HepG2 (cell line): ENCODE data around the gene MAEA. TPM values are rescaled to one million over a fixed set of nuclear protein-coding genes. Genes with fewer than 3 reads are reported as not detected.

ENCODE experiments used
- ATAC-seq: fragments of 200-7000 bp; cut with Tn5 transposase; 3 replicates; pipeline ENCODE4 v1.9.1; 2020; ENCODE audit warnings: mild to moderate bottlenecking, moderate library complexity
- BruUV-seq: library from RNA; stranded (reverse); fragments of 400-500 nt; replicated peaks from 2 replicates; lab custom pipeline; 2021; lab: Mats Ljungman, UMichigan
- CTCF ChIA-PET: fragments of 300-600 bp; formaldehyde crosslinking; extraction: SDS; loops from one replicate; lab custom pipeline; 2021; ENCODE audit warnings: low total read pairs, inconsistent platforms, low intra/inter-chr PET ratio; lab: Yijun Ruan, JAX
- POLR2A ChIA-PET: fragments of 350-600 bp; sonication (Branson Sonifier 250); formaldehyde crosslinking; loops from one replicate; lab custom pipeline; 2020; ENCODE audit warnings: antibody characterized with exemption, inconsistent platforms; lab: Yijun Ruan, JAX
- DNase-seq: peaks from one replicate; pipeline ENCODE4 v3.0.0-alpha.2; 2015; ENCODE audit warnings: low spot score
- FAIRE-seq: peaks from 3 replicates; lab custom pipeline; 2011; peaks lifted over from hg19 to GRCh38; lab: Jason Lieb, UNC
- H2AFZ ChIP-seq: one replicate; pipeline ENCODE4 v1.6.1; 2011; ENCODE audit warnings: low read length, inconsistent platforms
- H3K27ac ChIP-seq: fragments of 300-600 bp; 3 replicates; pipeline ENCODE4 v1.8.0; 2011; ENCODE audit warnings: mixed run types, mild to moderate bottlenecking, mixed read lengths, low read length, inconsistent platforms; ENCODE audit not compliant: insufficient read depth; ENCODE audit errors: extremely low read length
- H3K27me3 ChIP-seq, 2 experiments: fragments of 200-600 bp in 1 of 2; 2 replicates in 1 of 2; 3 replicates in 1 of 2; pipeline versions ENCODE4 v1.6.0 to v1.8.0; 2011; ENCODE audit warnings: low read length in 2 of 2, mild to moderate bottlenecking in 2 of 2, moderate library complexity in 2 of 2, inconsistent platforms in 1 of 2; ENCODE audit not compliant: insufficient read depth in 2 of 2, control insufficient read depth in 1 of 2
- H3K36me3 ChIP-seq, 2 experiments: fragments of 200-600 bp in 1 of 2; replicated peaks in 1 of 2; 2 replicates in 1 of 2; 3 replicates in 1 of 2; pipeline versions ENCODE4 v1.5.1 to v1.8.0; 2011; ENCODE audit warnings: low read length in 2 of 2, inconsistent platforms in 1 of 2; ENCODE audit not compliant: insufficient read depth in 2 of 2, control insufficient read depth in 1 of 2
- H3K4me1 ChIP-seq: 2 replicates; pipeline ENCODE4 v1.5.1; 2012; ENCODE audit warnings: low read length, inconsistent platforms; ENCODE audit not compliant: insufficient read depth
- H3K4me2 ChIP-seq: 2 replicates; pipeline ENCODE4 v1.6.0; 2011; ENCODE audit warnings: low read depth, low read length, inconsistent platforms
- H3K4me3 ChIP-seq, 3 experiments: fragments of 200-600 bp in 1 of 3; sonication (generic), shearing (Covaris generic) in 1 of 3; replicated peaks in 1 of 3; 2 replicates each; pipeline ENCODE4 v1.5.1; 2011 to 2016; ENCODE audit warnings: low read length in 3 of 3, inconsistent platforms in 2 of 3, low read depth in 2 of 3, mild to moderate bottlenecking in 2 of 3, control low read depth in 1 of 3, mixed read lengths in 1 of 3; ENCODE audit not compliant: insufficient read depth in 1 of 3
- H3K79me2 ChIP-seq: one replicate; pipeline ENCODE4 v1.6.1; 2011; ENCODE audit warnings: low read length, inconsistent platforms; ENCODE audit not compliant: insufficient read depth
- H3K9ac ChIP-seq: 2 replicates; pipeline ENCODE4 v1.6.0; 2011; ENCODE audit warnings: mild to moderate bottlenecking, low read depth, low read length, inconsistent platforms; ENCODE audit not compliant: insufficient read depth
- H3K9me3 ChIP-seq: 2 replicates; pipeline ENCODE4 v1.5.1; 2012; ENCODE audit warnings: mild to moderate bottlenecking, low read length
- H4K20me1 ChIP-seq: 2 replicates; pipeline ENCODE4 v1.6.0; 2011; ENCODE audit warnings: inconsistent platforms, mild to moderate bottlenecking, low read length, moderate library complexity; ENCODE audit not compliant: insufficient read depth
- AGO2 ChIP-seq: fragments of 200-400 bp; formaldehyde crosslinking; optimal IDR thresholded peaks from 2 replicates; pipeline ENCODE3; 2017; ENCODE audit warnings: mild to moderate bottlenecking, low read depth, low read length, moderate library complexity
- CTCF ChIP-seq: sonication (generic); formaldehyde crosslinking; IDR thresholded peaks from 2 replicates; pipeline ENCODE4 v1.5.0; 2020; ENCODE audit warnings: mild to moderate bottlenecking, missing genetic modification reagents, moderate library complexity
- DR1 ChIP-seq: sonication (generic); formaldehyde crosslinking; IDR thresholded peaks from 2 replicates; pipeline ENCODE4 v1.8.0; 2021; ENCODE audit warnings: mild to moderate bottlenecking, missing genetic modification reagents, inconsistent platforms
- ETS1 ChIP-seq: sonication (generic); formaldehyde crosslinking; IDR thresholded peaks from 2 replicates; pipeline ENCODE4 v1.4.0; 2020; ENCODE audit warnings: missing genetic modification reagents
- GTF2F1 ChIP-seq: fragments of 150-350 bp; IDR thresholded peaks from 2 replicates; pipeline ENCODE4 v1.6.1; 2014; ENCODE audit warnings: low read length
- HOXA3 ChIP-seq: sonication (generic); formaldehyde crosslinking; IDR thresholded peaks from 2 replicates; pipeline ENCODE4 v1.5.0; 2020; ENCODE audit warnings: missing genetic modification reagents
- PAF1 ChIP-seq: IDR thresholded peaks from 2 replicates; pipeline ENCODE4 v1.6.1; 2016; ENCODE audit warnings: missing genetic modification reagents, missing compliant biosample characterization
- ZBTB38 ChIP-seq: sonication (generic); formaldehyde crosslinking; IDR thresholded peaks from 2 replicates; pipeline ENCODE4 v1.5.1; 2020; ENCODE audit warnings: mild to moderate bottlenecking, missing genetic modification reagents
- ZC3H13 ChIP-seq: sonication (generic); formaldehyde crosslinking; IDR thresholded peaks from 2 replicates; pipeline ENCODE4 v1.8.1; 2023; ENCODE audit warnings: mild to moderate bottlenecking, missing genetic modification reagents, moderate library complexity
- ZFX ChIP-seq: sonication (generic); formaldehyde crosslinking; IDR thresholded peaks from 2 replicates; pipeline ENCODE4 v1.4.0; 2020; ENCODE audit warnings: mild to moderate bottlenecking, low read depth, missing genetic modification reagents, moderate library complexity
- WGBS: methylation state at CpG from one replicate; pipeline ENCODE4 v1.1.6; 2017; ENCODE audit warnings: low lambda C conversion rate; 5-methylcytosine and 5-hydroxymethylcytosine counted together
- in situ Hi-C: cut with HindIII; loops from 2 replicates; pipeline ENCODE4 v1.10.0; 2017; ENCODE audit warnings: low pct_unique_long_range_greater_than_20kb; ENCODE audit not compliant: extremely low pct_ligation_motif_present
- intact Hi-C: fragments of 100-400 bp; cut with micrococcal nuclease; formaldehyde crosslinking; loops from one replicate; pipeline ENCODE4 v1.10.0; 2022; ENCODE audit not compliant: unreplicated experiment
- polyA plus RNA-seq, 8 experiments: library from polyadenylated mRNA; depleted of rRNA in 3 of 8; stranded (reverse) in 7 of 8; unstranded in 1 of 8; fragments of >200 nt; fragmentation: Illumina TruSeq in 4 of 8; extraction: Trizol in 4 of 8; gene quantifications; 2 replicates each; pipeline versions ENCODE4 v1.2.1 to v1.2.3, GENCODE V29; 2011 to 2016; ENCODE audit warnings: low read depth in 4 of 8, missing spikeins in 1 of 8, mixed read lengths in 1 of 8; ENCODE audit not compliant: insufficient read depth in 1 of 8
- total RNA-seq, 5 experiments: library from RNA; depleted of rRNA; stranded (reverse); fragments of >200 nt; fragmentation: Illumina TruSeq; extraction: Trizol; gene quantifications; 2 replicates each; pipeline ENCODE4 v1.2.3, GENCODE V29; 2016; ENCODE audit warnings: low read depth in 1 of 5
- TF ChIP-seq, protein P1 (sequence below): sonication (generic); formaldehyde crosslinking; IDR thresholded peaks from 2 replicates; pipeline ENCODE4 v1.4.0; 2020; ENCODE audit warnings: missing genetic modification reagents
- TF ChIP-seq, protein P2 (sequence below): sonication (generic); formaldehyde crosslinking; IDR thresholded peaks from 2 replicates; pipeline ENCODE4 v1.8.1; 2023; ENCODE audit warnings: missing genetic modification reagents, mild to moderate bottlenecking, borderline replicate concordance

The MAEA gene
- total and polyA plus RNA-seq, 2 of the 13 experiments (the other 11 are each of a cell fraction or from before 2014, with no cell fraction given), result 52.0 to 57.1 TPM

- peak overlapping the region; percentile 92 for H3K4me2 ChIP-seq
- H2AFZ ChIP-seq, result no peak overlapping the region
- no TSS peak for BruUV-seq
- peaks cover 14 to 33% of the 10 kb centered on the region in 2 experiments for H3K36me3 ChIP-seq
- WGBS, result 94% methylated on average over 19 of the region's 49 CpGs
- H3K4me1 ChIP-seq, result peaks cover 56% of the 10 kb centered on the region
- peak overlapping the region; percentile 81 for H3K27ac ChIP-seq
- POLR2A ChIA-PET, result interaction anchor here (2.6 kb wide), 1 partner anchor 35 kb away, joined by 26 read pairs; the partner anchor contains the start of gene UVSSA
- no peak for TF ChIP-seq GTF2F1
- TF ChIP-seq ZBTB38 (CRISPR knock-in tag), result peak; percentile 77
- no peak for TF ChIP-seq PAF1 (CRISPR knock-in tag)
- no peak for TF ChIP-seq ETS1 (CRISPR knock-in tag)
- peak; percentile 9; the same call in 1 of the 2 replicates for TF ChIP-seq CTCF
- 0 out of 2 replicates have a peak, but pooled peaks have one; percentile 7 for TF ChIP-seq ZC3H13 (CRISPR knock-in tag)
- TF ChIP-seq, protein P1, sequence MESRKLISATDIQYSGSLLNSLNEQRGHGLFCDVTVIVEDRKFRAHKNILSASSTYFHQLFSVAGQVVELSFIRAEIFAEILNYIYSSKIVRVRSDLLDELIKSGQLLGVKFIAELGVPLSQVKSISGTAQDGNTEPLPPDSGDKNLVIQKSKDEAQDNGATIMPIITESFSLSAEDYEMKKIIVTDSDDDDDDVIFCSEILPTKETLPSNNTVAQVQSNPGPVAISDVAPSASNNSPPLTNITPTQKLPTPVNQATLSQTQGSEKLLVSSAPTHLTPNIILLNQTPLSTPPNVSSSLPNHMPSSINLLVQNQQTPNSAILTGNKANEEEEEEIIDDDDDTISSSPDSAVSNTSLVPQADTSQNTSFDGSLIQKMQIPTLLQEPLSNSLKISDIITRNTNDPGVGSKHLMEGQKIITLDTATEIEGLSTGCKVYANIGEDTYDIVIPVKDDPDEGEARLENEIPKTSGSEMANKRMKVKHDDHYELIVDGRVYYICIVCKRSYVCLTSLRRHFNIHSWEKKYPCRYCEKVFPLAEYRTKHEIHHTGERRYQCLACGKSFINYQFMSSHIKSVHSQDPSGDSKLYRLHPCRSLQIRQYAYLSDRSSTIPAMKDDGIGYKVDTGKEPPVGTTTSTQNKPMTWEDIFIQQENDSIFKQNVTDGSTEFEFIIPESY, result peak; percentile 100
- peak; percentile 30 for TF ChIP-seq AGO2
- peak; percentile 22; the same call in 1 of the 2 replicates for TF ChIP-seq DR1 (CRISPR knock-in tag)
- peak; percentile 17; the same call in 1 of the 2 replicates for TF ChIP-seq HOXA3
- peak; percentile 19; the same call in 1 of the 2 replicates for TF ChIP-seq ZFX (CRISPR knock-in tag)
- TF ChIP-seq, protein P2, sequence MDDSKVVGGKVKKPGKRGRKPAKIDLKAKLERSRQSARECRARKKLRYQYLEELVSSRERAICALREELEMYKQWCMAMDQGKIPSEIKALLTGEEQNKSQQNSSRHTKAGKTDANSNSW (CRISPR knock-in tag), result no peak
- TF ChIP-seq, all 625 proteins: peak for 8
- intact Hi-C loops, result no loop called here
- ATAC-seq (peak; percentile 3; the same call in 1 of the 3 replicates), DNase-seq (no peak), FAIRE-seq (no peak)
- H4K20me1 ChIP-seq, result peaks cover 11% of the 10 kb centered on the region; the same call in 1 of the 2 replicates
- CTCF ChIA-PET, result no interaction called here
- H3K9me3 ChIP-seq, result no peaks in the 10 kb centered on the region
- peak overlapping the region; percentile 74; the same call in 1 of the 2 replicates for H3K9ac ChIP-seq
- H3K27me3 ChIP-seq, result no peaks in the 10 kb centered on the region
- H3K79me2 ChIP-seq, result peaks cover 67% of the 10 kb centered on the region
- H3K4me3 ChIP-seq, result peak overlapping the region in 1 of 3 experiments; percentile 78; a peak in 1 of 6 replicates
- in situ Hi-C loops, result no loop called here
These were observed 21.3 kb downstream of the MAEA start for GRCh38 chr4:1310796-1311631.
